Epithelial cell of esophagus (primary cell): Measurements from ENCODE around the gene TSHZ2.

Source experiments
- DNase-seq: peaks from one replicate; pipeline ENCODE4 v3.0.0; 2010; ENCODE audit warnings: low read depth
- H3K4me3 ChIP-seq: 2 replicates; pipeline ENCODE4 v1.5.1; 2011; ENCODE audit warnings: mild to moderate bottlenecking, low read length, control low read depth
- CTCF ChIP-seq: IDR thresholded peaks from 2 replicates; pipeline ENCODE4 v1.5.1; 2011; ENCODE audit warnings: low read depth, mild to moderate bottlenecking, low read length, control low read depth, inconsistent platforms; ENCODE audit not compliant: insufficient read depth; ENCODE audit errors: missing control alignments

The TSHZ2 gene

DNA sequence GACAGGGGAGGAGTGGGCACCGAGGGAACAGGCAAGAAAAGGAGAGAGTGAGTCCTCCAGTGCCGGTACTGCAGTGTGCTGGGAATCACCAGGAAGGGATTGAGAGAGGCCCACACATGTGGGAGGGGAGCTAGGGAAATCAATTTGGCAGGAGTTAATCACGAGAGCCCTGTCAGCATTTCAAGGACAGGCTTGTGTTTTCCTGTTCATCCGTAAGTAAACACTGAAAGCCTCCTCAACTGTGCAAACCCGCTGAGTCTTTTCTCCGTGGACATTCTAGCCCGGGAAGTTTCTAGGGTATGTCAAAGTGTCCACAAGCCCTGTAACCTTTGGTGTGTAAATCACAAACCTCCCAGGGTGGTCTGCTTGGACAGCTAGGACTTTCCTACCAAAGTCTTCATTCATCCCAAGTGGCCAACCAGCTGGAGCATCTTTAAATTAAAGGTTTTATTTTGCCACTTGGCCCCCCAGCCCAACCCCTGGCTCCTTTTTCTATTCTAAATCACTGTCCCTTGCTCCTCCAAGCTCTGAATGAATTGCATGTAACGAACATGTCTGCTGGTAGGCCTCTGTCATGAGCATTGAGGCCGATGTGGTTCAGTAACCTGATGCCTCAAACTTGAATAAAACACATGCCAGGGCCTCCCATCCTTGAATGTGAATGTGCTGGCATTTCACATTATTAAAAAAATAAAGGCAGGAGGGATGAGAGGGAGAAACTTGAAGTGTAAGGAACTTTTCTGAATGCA, 472.4 kb downstream of the TSHZ2 start:
- no peak overlapping the region for H3K4me3 ChIP-seq
- no peak for TF ChIP-seq CTCF
- no peak for DNase-seq

DNA sequence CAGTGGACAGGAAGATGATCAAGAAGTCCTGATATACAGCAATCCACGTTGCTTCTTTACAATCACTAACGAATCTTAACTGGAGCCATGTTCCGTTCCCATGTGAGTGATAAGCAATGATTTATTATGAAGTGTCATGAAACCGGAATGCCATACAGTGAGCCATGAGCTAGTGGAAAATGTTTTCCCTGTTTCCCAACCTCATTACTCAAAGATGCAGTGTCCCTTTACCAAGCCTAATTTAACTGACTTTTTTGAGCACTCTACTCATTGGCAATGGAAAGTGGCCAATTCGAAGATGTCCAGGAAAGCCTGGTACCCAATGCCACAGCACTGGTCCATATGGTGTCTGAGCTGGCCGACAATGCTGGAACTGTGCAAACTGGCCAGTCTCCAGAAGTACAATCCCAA, 473.2 kb downstream of the TSHZ2 start:
- DNase-seq: no peak

DNA sequence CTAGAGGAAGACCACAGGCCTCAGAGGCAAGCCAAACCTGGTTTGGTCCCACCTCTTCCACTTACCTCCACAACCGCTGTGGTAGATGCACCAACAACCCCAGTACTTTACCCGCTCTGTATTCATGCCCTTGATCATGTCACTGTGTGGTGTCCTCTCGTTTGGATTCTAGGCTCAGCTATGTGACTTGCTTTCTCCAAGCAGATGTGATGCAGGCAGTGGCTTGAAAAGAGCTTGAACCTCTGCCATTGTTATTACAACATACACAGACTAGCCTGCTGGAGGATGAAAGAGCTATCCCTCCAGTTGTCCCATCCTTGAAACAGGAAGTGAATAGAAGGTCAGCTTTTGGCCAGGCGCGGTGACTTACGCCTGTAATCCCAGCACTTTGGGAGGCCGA, 473.8 kb downstream of the TSHZ2 start:
- no peak overlapping the region for H3K4me3 ChIP-seq
- DNase-seq: no peak
- no peak for TF ChIP-seq CTCF

More for the DNA sequence above, 473.2 kb downstream of the TSHZ2 start:
- no peak for TF ChIP-seq CTCF
- no peak overlapping the region for H3K4me3 ChIP-seq

GRCh38 chr20:53447316-53447715, 475.2 kb downstream of the TSHZ2 start:
- no peak for TF ChIP-seq CTCF
- H3K4me3 ChIP-seq: no peak overlapping the region
- no peak for DNase-seq

GRCh38 chr20:53448426-53448825, 476.3 kb downstream of the TSHZ2 start:
- H3K4me3 ChIP-seq: no peak overlapping the region
- no peak for DNase-seq
- TF ChIP-seq CTCF: no peak

- H3K4me3 ChIP-seq: no peak overlapping the region
- no peak for TF ChIP-seq CTCF
- DNase-seq: no peak
Measured at GRCh38 chr20:53448875-53449274, 476.7 kb downstream of the TSHZ2 start.

- DNase-seq: no peak
- TF ChIP-seq CTCF: no peak
- no peak overlapping the region for H3K4me3 ChIP-seq
Measured at GRCh38 chr20:53453076-53453475, 480.9 kb downstream of the TSHZ2 start.
